ENCODE measurements around the gene ITGAL. TPM values are rescaled to one million over a fixed set of nuclear protein-coding genes. Genes with fewer than 3 reads are reported as not detected.
"Not testable (repeated sequence)": the region's sequence is repeated elsewhere in the genome, so short reads cannot be mapped to it uniquely, and the experiment has no call there.

The ITGAL gene
- total and polyA plus RNA-seq, 4 donors: 14.4 to 48.1 (median 24.0) TPM

DNA sequence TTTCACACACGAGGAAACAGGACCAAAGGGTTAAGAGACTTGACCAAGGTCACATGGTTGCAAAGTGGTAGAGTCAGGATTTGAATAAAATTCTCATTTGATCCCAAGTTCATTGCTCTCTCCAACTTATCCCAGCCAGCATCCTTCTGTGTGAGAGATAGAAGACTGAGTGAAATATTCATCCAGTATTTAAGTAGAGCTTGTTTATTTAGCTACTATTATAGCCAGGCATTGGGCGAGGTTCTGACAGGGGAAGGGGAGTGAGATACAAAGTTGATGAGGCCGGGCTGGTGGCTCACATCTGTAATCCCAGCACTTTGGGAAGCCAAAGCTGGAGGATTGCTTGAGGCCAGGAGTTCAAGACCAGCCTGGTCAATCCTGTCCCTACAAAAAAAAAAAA is 4.4 kb downstream of the ITGAL start:
- TF ChIP-seq, protein P1, sequence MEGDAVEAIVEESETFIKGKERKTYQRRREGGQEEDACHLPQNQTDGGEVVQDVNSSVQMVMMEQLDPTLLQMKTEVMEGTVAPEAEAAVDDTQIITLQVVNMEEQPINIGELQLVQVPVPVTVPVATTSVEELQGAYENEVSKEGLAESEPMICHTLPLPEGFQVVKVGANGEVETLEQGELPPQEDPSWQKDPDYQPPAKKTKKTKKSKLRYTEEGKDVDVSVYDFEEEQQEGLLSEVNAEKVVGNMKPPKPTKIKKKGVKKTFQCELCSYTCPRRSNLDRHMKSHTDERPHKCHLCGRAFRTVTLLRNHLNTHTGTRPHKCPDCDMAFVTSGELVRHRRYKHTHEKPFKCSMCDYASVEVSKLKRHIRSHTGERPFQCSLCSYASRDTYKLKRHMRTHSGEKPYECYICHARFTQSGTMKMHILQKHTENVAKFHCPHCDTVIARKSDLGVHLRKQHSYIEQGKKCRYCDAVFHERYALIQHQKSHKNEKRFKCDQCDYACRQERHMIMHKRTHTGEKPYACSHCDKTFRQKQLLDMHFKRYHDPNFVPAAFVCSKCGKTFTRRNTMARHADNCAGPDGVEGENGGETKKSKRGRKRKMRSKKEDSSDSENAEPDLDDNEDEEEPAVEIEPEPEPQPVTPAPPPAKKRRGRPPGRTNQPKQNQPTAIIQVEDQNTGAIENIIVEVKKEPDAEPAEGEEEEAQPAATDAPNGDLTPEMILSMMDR (IDR thresholded peaks at IDR 0.05; ENCODE audit: control extremely low read depth, extremely low read depth): no peak
- no peak overlapping the region for H3K27ac ChIP-seq (ENCODE audit: low read depth in 1 of 2, low read length in 1 of 2)
- no peak for ATAC-seq (ENCODE audit: insufficient read depth, low FRiP score)
- no peaks in the 10 kb centered on the region for H3K9me3 ChIP-seq (ENCODE audit: control insufficient read depth in 4 of 4, insufficient read depth in 3 of 4, low read length in 3 of 4)
- H3K36me3 ChIP-seq (ENCODE audit: control insufficient read depth in 4 of 4, insufficient read depth in 4 of 4, low read length in 4 of 4): peaks cover 0 to 4% (median 0%) of the 10 kb centered on the region in 4 donors
- DNase-seq: no peak
- H3K27me3 ChIP-seq (ENCODE audit: control insufficient read depth in 3 of 3, insufficient read depth in 3 of 3, low read length in 2 of 3): peaks cover 0 to 31% (median 6%) of the 10 kb centered on the region in 3 donors
- WGBS, 2 donors: 80 to 82% methylated on average over 3 of the region's 3 CpGs
- H3K4me1 ChIP-seq (ENCODE audit: control insufficient read depth in 5 of 5, insufficient read depth in 5 of 5, low read length in 5 of 5): no peaks in the 10 kb centered on the region
- H3K4me3 ChIP-seq: no peak overlapping the region
- H3K9ac ChIP-seq (ENCODE audit: insufficient read depth in 1 of 2, low read length in 2 of 2): no peak overlapping the region

DNA sequence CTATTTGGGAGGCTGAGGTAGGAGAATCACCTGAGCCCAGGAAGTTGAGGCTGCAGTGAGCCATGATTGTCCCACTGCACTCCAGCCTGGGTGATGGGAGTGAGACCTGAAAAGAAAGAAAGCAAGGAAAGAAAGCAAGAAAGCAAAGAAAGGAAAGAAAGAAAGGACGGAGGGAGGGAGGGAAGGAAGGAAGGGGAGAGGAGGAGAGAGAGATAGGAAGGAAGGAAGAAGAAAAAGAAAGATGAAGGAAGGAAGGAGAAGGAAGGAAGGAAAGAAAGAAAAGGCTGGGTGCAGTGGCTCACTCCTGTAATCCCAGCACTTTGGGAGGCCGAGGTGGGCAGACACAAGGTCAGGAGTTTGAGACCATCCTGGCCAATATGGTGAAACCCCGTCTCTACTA is 5.2 kb downstream of the ITGAL start:
- H3K4me3 ChIP-seq; H3K9me3 ChIP-seq (ENCODE audit: control insufficient read depth in 4 of 4, insufficient read depth in 3 of 4, low read length in 3 of 4); H3K9ac ChIP-seq (ENCODE audit: insufficient read depth in 1 of 2, low read length in 2 of 2); DNase-seq; ATAC-seq (ENCODE audit: insufficient read depth, low FRiP score); H3K4me1 ChIP-seq (ENCODE audit: control insufficient read depth in 5 of 5, insufficient read depth in 5 of 5, low read length in 5 of 5); H3K27ac ChIP-seq (ENCODE audit: low read depth in 1 of 2, low read length in 1 of 2); H3K36me3 ChIP-seq (ENCODE audit: control insufficient read depth in 4 of 4, insufficient read depth in 4 of 4, low read length in 4 of 4): not testable (repeated sequence)
- H3K27me3 ChIP-seq (ENCODE audit: control insufficient read depth in 3 of 3, insufficient read depth in 3 of 3, low read length in 2 of 3): peaks cover 0 to 23% (median 6%) of the 10 kb centered on the region in 3 donors
- 81 to 84% methylated on average over 3 of the region's 3 CpGs for WGBS, 2 donors

DNA sequence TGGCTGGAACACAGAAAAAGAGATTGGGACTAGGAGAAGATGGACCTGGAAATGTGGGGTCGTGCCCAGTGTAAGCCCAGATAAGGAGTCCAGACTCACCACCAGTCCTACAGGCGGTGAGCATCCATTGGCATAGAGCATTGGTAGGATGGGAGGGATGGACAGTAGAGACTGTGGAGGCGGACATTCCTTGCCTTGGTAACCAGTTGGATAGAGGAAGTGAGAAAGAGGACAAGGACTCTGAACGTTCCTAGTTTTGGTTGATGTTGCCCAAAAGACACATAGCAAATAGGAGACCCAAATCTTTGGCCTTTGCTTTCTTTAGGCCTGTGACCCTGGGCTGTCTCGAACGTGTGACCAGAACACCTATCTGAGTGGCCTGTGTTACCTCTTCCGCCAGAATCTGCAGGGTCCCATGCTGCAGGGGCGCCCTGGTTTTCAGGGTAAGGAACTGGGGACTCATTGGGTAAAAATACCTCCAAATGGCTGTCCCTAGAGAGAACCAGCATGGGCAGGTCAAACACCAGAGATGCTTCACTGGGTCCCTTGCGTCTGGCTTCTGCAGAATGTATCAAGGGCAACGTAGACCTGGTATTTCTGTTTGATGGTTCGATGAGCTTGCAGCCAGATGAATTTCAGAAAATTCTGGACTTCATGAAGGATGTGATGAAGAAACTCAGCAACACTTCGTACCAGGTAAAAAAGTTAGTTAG is 6.4 kb downstream of the ITGAL start:
- Histone ChIP-seq H3K4me3 (no peak overlapping the region), H3K9me3 (ENCODE audit: control insufficient read depth in 4 of 4, insufficient read depth in 3 of 4, low read length in 3 of 4) (no peaks in the 10 kb centered on the region), H3K4me1 (ENCODE audit: control insufficient read depth in 5 of 5, insufficient read depth in 5 of 5, low read length in 5 of 5) (no peaks in the 10 kb centered on the region), H3K9ac (ENCODE audit: insufficient read depth in 1 of 2, low read length in 2 of 2) (no peak overlapping the region), H3K27ac (ENCODE audit: low read depth in 1 of 2, low read length in 1 of 2) (no peak overlapping the region), H3K36me3 (ENCODE audit: control insufficient read depth in 4 of 4, insufficient read depth in 4 of 4, low read length in 4 of 4) (peaks cover 0 to 4% (median 0%) of the 10 kb centered on the region in 4 donors), H3K27me3 (ENCODE audit: control insufficient read depth in 3 of 3, insufficient read depth in 3 of 3, low read length in 2 of 3) (peaks cover 0 to 15% (median 6%) of the 10 kb centered on the region in 3 donors)
- TF ChIP-seq, protein P1 (IDR thresholded peaks at IDR 0.05; ENCODE audit: control extremely low read depth, extremely low read depth): no peak
- ATAC-seq (ENCODE audit: insufficient read depth, low FRiP score) (no peak), DNase-seq (no peak)
- 89 to 91% methylated on average over 12 of the region's 12 CpGs for WGBS, 2 donors

- Histone ChIP-seq H3K4me1 (ENCODE audit: control insufficient read depth in 5 of 5, insufficient read depth in 5 of 5, low read length in 5 of 5) (no peaks in the 10 kb centered on the region), H3K36me3 (ENCODE audit: control insufficient read depth in 4 of 4, insufficient read depth in 4 of 4, low read length in 4 of 4) (no peaks in the 10 kb centered on the region), H3K9ac (ENCODE audit: insufficient read depth in 1 of 2, low read length in 2 of 2) (no peak overlapping the region), H3K27ac (ENCODE audit: low read depth in 1 of 2, low read length in 1 of 2) (no peak overlapping the region), H3K9me3 (ENCODE audit: control insufficient read depth in 4 of 4, insufficient read depth in 3 of 4, low read length in 3 of 4) (no peaks in the 10 kb centered on the region), H3K27me3 (ENCODE audit: control insufficient read depth in 3 of 3, insufficient read depth in 3 of 3, low read length in 2 of 3) (no peaks in the 10 kb centered on the region), H3K4me3 (no peak overlapping the region)
- DNase-seq (no peak), ATAC-seq (ENCODE audit: insufficient read depth, low FRiP score) (no peak)
- TF ChIP-seq, protein P1 (IDR thresholded peaks at IDR 0.05; ENCODE audit: control extremely low read depth, extremely low read depth): no peak
- 75 to 79% methylated on average over 5 of the region's 5 CpGs for WGBS, 2 donors
Measured at GRCh38 chr16:30481381-30481780, 8.8 kb downstream of the ITGAL start.

Data from lung (tissue), 12 donors.